SKM-1 treated with dmso at 0.1 percent for 144 hours (cell line): ENCODE measurements around the gene CYP2C19.
"Not testable (repeated sequence)": the region's sequence is repeated elsewhere in the genome, so short reads cannot be mapped to it uniquely, and the experiment has no call there.

Source experiments
- DNase-seq: peaks from one replicate; lab custom pipeline; 2025; ENCODE audit not compliant: unreplicated experiment; lab: John Stamatoyannopoulos, UW

CYP2C19 gene

DNA sequence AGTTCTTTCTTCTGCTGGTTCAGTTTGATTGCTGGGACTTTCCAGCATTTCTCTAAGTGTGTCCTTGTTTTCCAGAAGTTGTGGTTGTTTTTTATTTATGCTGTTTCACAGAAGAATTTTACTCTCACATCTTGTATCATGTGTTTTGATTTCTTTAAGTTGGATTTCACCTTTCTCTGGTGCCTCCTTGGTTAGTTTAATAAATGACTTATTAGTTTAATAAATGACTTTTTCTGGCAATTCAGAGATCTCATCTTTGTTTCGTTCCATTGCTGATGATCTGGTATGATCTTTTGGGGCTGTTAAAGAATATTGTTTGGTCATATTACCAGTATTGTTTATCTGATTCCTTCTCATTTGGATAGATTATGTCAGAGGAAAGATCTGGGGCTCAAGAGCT is 116.2 kb downstream of the CYP2C19 start:
- DNase-seq = no peak

DNA sequence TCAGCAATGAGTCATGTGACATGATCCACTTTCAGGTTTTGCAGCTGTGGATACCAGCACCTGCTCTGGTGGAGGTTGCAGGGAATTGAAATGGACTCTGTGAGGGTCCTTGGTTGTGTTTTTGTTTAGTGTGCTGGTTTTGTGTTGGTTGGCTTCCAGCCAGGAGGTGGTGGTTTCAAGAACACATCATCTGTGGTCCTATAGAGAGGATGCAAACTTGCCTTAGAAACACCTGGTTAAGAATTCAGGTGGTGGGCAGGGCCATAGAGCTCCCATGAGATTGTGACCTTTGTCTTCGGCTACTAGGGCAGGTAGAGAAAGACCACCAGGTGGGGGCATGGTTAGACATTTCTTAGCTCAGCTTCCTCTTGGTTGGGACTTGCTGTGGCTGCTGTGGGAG is 116.7 kb downstream of the CYP2C19 start:
- no peak for DNase-seq

DNA sequence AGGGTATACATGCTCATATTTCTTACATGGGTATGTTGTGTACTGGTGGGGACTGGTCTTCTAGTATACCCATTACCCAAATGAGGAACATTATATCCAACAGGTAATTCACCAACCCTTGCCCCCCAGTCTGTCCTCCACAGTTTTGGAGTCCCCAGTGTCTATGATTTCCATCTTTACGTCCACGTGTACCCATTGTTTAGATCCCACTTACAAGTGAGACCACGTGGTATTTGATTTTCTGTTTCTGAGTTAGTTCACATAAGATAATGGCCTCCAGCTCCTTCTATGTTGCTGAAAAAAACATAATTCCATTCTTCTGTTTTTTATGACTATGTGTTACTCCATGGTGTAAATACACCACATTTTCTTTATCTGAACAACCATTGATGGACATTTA is 126.6 kb downstream of the CYP2C19 start:
- no peak for DNase-seq

DNA sequence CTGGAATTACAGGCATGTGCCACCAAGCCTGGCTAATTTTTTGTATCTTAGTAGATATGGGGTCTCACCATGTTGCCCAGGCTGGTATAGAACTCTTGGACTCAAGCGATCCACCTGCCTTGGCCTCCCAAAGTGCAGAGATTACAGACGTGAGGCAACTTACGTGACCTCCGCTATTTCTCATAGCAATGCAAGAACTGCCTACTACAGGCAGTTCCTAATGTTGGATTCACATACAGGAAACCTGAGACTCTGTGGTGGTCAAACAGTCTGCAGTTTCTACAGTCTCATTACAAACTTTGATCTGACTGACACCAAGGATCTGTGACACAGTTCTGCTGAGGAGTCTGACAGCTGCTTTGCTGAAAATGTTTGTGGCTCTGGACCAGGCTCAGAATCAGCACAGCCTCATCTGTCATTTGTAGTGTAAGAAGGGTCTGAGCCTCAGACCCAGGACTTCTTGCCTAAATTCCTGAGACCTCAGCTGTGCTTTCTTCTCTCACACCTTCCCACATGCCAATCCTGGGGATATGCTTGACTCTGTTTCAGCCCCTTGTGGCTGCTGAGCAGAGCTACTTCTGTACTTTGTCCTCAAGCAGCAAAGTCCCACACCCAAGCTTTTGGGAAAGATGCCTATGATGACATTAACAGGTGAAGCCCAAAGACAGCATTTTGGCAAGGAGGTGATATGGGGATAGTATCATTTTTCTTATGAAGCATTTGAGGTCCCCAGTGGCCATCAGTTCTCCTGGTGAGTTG is 128.0 kb downstream of the CYP2C19 start:
- no peak for DNase-seq

DNA sequence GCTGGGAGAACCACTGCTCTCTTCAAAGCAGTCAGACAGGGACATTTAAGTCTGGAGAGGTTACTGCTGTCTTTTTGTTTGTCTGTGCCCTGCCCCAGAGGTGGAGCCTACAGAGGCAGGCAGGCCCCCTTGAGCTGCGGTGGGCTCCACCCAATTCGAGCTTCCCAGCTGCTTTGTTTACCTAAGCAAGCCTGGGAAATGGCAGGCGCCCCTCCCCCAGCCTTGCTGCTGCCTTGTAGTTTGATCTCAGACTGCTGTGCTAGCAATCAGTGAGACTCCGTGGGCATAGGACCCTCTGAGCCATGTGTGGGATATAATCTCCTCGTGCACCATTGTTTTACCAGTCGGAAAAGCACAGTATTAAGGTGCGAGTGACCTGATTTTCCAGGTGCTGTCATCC is 135.9 kb downstream of the CYP2C19 start:
- DNase-seq = not testable (repeated sequence)

DNA sequence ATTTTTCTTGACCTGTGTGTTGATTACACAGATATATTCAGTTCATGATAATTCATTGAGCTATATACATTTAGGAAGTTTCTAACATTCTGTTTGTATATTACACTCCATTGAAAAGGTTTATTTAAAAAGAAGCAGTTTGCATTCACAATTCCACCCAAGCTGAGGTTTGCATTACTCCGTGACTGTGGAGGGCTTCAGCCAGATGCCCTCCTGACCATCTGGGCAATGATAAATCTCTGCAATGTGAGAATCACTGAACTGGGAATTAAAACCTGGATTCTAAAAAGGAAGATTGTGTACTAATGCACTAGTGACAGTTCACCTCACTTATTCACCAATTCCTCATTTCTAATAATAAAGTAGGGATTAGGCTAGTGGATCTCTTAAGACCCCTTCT is 139.6 kb downstream of the CYP2C19 start:
- no peak for DNase-seq

DNA sequence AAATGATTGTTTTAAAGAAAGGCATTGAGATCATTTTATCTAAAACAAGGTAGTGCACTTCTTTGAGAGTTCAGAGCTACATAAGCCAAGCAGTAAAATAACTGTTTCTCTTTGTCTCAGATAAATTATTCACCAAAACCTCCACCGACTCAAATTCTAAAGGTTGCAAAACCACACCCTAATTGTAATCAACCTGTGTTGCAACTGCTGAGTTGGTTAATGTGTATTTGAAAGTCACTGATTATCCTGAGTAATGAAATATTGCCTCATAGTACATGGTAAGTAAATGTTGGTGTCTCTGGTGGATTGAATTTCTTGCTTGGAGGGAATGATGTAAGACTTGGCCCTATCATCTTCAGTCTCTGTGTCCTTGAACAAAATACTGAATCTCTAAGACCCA is 140.1 kb downstream of the CYP2C19 start:
- no peak for DNase-seq
